GM03348 (cell line): ENCODE data around the gene CLEC7A.

Experiments
- DNase-seq: peaks from one replicate; pipeline ENCODE4 v3.0.0; 2012; ENCODE audit warnings: low spot score

CLEC7A gene

DNA sequence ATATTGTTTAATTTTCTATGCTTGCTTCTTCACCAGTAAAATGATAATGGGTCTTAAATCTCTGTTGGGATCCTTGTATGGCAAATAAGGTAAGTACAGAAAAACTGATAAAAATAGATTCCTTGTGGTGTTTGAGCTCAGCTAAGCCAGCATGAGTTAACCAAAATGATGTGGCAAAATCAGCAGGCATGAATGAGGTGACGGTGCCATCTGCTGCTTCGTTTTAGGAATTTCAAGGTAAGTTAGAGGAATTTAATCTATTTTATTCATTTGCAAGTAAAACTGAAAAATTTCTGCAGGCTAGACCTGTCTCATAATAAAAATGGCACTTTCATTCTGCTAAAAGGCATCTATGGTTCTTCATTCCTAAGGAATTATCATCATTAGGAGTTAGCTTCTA is 10.0 kb upstream of the CLEC7A start:
- peak; percentile 49 for DNase-seq

DNA sequence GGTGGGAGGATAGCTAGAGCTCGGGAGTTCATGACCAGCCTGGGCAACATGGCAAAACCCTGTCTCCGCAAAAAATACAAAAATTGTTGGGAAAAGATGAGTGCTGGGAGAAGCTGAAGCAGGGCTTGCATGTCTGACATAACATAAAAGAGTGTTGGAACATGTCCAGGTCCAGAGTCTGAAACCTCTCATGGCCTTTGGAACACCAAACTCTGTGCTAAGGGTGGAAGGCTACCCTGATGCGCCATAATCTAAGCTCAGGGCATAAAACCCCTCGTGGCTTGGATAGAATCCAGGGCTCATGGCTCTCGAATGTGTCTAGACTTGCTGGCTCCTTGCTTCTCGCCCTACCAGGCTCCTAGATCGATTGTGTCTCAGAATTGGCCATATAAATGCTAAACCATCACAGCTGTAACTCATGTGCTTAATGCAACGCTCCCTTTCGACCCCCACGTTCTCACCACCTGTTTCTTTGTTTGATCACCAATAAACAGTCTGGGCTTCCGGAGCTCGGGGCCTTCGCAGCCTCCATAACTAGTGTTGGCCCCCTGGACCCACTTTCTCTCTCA is 6.7 kb upstream of the CLEC7A start:
- DNase-seq, result no peak

DNA sequence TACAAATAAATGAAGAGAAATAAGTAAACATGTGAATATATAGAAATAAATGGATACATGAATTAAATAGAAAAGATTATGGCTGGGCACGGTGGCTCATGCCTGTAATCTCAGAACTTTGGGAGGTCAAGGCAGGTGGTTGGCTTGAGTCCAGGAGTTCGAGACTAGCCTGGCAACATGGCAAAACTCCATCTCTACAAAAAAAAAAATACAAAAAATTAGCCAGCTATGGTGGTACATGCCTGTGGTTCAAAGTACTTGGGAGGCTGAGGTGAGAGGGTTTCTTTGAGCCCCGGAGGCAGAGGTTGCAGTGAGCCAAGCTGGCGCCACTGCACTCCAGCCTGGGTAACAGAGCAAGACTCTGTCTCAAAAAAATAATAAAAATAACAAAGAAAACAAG is 5.1 kb upstream of the CLEC7A start:
- DNase-seq, result no peak

DNA sequence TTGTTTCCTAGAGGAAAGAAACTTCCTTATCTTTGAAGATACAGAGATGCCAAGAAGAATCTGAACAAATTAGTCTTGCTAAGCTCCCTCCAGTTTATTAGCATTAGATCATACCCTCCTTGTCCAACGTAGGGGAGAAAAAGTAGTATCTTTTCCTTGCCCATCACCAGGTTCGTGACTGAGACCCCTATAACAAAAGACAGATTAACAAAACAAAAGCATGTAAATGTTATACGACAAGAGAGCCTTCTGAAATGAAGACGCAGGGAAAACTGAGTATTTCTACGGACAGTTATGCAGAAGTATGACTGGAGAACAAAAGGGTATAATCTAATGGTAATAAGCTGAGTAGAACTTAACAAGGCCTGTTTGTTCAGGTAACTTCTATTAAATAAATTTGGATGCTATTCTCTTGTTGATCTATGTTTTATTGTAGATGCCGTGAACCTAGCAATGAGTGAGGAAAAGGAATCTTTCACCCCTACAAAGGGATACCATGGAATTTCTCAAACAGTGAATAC is 2.9 kb upstream of the CLEC7A start:
- no peak for DNase-seq

DNA sequence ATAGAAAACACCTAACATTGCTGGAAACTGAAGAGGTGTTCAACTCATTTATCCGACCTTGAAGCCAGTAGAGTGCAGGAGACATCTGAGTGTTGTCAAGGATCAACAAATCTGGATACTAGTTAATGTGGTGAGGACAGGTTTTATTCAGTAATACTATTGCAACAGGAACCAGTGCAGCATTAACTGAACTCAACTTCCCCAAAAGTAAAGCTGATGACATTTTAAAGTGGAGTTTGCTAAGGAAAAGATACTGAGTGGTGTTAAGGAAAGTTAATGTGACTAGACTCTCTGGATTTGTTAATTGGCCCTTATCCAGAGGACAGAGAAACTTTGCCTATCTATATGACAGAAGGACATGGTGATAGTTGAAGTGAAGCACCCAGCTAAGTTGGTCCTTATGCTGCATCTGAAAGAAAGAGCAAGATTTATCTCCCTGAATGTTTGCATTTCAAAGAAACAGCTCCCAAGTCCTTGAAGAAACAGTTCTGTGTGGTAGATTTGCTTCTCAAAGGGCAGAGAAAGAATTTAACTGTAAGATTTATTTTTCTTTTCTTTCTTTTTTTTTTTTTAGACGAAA is 1.2 kb upstream of the CLEC7A start:
- DNase-seq, result no peak

DNA sequence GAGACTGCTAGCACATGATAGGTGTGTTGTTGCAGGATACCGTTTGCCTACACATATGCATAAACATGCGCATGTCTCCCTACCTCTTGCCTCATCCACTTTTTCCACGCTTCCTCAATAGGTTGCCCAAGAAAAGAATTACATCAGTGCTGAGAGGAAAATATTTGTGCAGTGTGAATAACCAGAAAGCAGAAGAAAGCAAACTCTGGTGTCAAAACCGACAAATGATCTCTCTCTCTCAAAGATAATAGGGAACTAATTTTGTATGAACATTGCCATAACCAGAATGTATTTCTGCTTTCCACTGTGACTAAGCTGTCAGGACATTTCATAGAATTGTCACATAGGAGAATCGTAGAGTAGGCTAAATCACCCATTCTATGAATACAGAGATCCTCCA is 1.3 kb downstream of the CLEC7A start:
- DNase-seq, result no peak

DNA sequence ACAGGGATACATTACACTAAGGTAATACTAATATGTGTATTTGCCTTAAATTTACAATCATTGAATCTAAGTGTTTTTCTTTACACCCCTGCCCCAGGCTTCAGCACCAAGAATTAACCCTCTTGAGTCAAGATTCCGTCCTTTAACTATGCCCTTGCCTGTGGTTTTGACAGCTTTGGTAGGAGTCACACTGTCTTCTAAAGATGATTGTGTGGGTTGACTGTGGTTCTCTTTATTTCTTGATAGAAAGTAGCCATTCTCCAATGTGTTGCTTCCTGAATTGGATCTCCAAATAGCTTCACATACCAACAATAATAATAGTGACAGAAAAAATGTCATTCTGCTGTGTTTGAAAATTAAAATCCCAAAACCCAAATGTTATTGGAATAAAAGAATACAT is 3.6 kb downstream of the CLEC7A start:
- DNase-seq, result no peak

DNA sequence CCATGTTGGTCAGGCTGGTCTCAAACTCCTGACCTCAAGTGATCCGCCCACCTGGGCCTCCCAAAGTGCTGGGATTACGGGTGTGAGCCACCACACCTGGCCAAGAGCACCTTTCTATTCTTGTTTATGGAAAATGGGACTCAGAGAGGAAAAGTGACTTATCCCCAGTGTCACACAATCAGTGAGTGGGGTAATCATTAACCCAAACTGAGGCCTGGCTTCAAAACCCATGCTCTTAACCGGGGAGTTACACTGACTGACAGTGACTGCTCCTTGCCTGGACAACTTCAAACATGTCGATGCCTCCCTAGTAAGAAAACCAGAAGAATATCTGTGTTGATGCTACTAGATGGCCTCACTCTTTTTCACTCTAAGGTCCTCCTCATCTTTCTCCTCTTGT is 7.3 kb downstream of the CLEC7A start:
- DNase-seq, result no peak

DNA sequence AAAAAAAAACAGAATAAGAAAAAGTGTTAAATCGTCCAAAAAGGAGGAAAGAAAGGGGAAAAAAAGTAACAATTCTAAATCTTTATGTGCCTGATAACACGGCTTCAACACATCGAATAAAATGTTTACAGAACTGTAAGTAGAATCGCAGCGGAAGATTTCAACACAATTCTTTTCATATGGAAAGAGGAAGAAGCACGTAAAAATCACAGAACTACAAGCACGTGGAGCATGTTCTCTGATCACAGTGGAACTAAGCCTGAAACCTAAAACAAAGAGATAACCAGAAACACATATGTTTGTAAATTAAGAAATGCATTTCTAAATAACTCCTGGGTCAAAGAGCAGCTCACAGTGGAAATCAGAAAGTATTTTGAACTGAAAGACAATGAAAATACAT is 8.7 kb downstream of the CLEC7A start:
- DNase-seq, result no peak

DNA sequence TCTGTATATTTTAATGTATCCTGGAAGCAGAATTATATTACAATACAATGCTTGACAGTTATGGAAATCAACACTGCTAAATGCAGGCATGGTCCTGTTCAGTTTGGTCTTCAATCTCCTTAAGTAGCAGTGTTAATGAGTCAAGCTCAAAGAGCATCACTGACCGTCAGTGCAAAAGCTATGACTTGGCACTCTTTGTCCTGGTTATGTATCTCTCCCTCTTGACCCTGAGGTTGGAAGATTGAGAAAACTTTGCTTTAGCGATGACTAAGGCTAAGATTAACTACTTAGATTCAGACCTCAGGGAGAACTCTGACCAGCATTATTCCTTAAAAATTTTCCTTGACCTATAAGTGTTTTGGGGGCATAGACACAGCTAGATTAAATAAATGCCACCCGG is 10.9 kb downstream of the CLEC7A start:
- DNase-seq, result no peak

DNA sequence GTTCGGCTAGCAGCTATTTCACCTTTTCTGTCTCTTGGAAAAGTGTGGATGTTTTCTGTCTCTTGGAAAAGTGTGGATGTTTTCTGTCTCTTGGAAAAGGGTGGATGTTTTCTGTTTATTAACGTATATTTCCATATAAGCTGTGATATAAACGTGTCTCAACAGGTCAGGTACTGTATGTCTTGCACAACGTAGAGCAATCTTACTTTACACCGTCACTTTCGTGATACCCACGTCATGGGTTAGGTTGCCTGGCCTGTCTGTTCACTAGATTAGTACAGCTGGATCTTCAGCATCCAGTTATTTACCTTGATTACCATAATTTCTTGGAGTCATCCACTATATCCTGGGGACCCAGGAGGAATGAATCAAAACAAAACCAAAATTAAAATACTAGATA is 14.1 kb downstream of the CLEC7A start:
- DNase-seq, result no peak

DNA sequence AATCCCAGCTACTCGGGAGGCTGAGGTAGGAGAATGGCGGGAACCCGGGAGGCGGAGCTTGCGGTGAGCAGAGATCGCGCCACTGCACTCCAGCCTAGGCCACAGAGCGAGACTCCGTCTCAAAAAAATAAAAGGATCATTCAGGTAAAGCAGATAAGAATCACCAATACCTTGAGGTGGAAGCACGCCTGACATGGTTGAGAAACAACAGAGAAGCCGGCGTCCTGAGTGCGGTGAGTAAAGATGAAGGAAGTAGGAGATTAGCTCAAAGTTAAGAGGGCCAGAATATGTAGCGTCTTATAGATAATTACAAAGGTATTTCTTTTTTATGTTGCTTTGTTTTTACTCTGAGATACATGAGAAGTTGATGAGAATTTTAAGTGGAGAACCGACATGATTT is 14.7 kb downstream of the CLEC7A start:
- DNase-seq, result no peak

DNA sequence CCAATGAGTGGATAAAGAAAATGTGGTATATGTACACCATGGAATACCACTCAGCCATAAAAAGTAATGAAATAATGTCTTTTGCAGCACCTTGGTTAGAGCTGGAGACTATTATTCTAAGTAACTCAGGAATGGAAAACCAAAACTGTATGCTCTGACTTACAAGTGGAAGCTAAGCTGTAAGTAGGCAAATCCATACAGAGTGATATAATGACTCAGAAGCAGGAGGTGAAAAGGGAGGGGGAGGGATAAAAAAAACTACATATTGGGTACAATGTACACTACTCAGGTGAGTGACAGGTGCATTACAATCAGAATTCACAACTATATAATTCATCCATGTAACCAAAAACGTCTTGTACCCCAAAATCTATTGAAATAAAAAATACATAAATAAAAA is 16.1 kb downstream of the CLEC7A start:
- no peak for DNase-seq

DNA sequence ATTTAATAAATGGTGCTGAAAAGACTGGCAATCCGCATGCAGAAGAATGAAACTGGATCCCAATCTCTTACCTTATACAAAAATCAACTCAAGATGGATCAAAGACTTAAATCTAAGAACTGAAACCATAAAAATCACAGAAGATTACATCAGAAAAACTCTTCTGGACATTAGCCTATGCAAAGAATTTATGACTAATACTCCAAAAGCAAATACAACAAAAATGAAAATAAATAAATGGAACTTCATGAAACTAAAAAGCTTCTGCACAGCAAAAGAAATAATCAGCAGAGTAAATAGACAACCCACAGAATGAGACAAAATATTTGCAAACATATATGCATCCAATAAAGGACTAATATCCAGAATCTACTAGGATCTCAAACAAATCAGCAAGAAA is 16.9 kb downstream of the CLEC7A start:
- no peak for DNase-seq

DNA sequence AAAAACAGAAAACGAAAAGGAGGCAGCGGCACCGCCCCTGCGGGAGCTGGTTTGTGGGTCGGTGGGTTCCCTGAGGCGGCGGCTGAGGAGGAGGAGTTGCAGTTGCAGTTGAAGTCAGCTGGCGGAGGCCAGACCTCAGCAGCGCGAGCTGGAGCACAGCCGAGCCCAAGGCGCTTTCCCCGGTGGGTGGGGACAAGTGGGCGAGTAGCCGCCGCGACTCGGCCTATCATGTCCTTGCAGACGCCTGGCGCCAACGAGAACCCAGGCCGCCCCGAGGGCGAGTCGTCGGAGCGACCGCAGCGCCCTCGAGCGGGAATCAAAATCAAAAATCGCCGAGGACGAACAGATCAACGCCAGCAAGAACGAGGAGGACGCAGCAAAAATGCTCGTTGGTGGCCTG is 18.5 kb downstream of the CLEC7A start:
- DNase-seq, result no peak

DNA sequence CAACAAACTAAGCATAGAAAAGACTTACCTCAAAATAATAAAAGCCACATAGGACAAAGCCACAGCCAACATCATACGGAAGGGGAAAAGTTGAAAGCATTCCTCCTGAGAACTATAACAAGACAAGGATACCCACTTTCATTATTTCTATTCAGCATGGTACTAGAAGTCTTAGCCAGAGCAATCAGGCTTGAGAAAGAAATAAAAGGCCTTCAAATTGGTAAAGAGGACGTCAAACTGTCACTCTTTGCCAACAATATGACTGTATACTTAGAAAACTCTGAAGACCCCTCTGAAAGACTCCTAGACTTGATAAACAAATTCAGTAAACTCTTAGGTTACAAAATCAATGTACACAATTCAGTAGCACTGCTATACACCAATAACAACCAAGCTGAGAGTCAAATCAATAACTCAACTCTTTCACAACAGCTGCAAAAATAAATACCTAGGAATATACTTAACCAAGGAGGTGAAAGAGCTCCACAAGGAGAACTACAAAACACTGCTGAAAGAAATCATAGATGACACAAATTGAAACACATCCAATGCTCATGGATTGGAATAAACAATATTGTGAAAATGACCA is 19.6 kb downstream of the CLEC7A start:
- no peak for DNase-seq

DNA sequence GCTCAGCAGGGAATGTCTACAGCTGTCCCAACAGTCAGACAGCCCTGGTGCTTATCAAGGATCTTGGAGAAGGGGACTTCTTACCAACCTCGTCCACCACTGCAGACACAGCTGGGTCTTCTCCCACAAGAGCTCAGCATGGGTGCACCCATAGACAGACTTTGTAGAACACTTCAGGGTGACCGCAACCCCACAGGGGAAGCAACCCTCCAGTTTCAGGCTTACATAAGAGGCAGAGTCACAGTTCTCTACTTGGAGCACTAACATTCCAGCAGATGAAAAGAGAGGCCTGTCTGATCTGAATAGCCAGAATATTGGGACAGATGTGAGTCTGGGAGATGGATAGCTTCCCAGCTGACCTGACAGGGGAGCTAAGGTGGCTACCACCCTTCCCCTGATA is 27.7 kb downstream of the CLEC7A start:
- no peak for DNase-seq

DNA sequence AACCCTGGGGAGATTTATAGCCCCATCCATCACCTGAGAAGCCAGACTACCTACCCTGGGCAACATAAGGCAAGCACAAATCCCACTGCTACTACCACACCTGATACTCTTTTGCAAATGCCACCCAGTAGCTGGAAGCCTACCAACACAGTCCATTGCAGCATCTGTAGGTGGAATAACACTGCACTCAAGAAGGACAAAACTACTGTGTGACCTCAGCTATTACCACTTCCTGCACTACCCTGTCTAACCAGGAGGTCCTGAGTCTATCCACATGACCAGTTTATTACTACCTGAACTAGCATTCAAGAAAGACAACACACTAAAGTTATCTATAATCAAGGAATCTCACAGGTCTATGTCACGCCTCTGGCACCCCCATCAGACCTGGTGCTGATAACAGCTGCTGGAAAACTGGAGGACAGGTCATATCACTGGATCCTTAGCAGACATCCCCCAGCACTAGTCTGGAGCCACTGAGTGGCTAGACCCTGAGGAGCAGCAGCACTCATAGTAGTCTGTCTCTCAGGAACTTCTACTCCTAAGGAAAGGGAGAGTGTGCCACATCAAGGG is 28.3 kb downstream of the CLEC7A start:
- DNase-seq, result no peak

DNA sequence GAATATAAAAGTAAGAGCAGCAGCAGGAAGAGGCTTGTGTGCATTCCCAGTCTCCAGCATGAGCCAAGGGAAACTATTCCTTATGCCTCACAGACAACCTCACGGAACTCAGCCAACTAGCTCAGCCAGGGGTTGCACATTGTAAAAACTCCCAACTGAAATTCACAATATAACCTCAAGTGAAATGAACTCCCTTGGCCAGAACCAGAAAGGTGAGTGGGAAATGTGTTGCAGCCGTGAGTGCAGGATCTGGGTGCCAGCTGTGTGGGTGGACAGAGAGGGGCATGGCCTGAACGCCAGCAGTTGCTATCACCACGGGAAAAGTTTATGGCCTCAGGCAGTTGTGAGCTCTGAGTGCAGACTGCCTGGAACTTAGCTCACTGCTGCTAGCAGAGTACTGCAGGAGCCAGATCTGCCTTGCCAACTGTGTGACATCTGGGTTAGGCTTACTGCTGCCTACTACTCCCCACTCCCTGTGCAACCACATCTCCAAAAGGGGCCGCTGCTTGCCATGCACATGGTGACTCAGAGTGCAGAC is 28.9 kb downstream of the CLEC7A start:
- peak; percentile 44 for DNase-seq

DNA sequence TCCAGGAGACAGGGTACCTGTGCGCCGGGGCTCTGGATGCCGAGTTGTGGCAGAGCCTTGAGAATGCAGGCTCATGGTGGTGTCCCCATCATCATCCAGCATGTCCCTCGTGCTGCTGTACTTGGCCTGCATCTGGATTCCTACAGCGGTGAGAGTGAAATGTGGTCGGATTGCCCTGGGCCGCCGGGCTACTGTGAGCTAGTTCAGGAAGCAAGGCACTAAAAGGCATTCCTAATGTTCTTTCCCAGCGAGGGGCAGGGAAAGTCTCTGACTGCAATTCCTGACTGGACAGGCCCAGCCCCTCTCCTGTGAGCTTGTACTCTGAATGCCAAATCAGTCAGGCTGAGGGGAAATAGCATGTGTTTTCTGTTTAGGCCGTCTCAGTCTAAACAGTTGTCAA is 31.2 kb downstream of the CLEC7A start, which contains the start of gene CLEC1A:
TSS of gene CLEC1A (minus strand) at position 195 of the 400 bp plus-strand sequence. CDS start at position 132, 63 bp downstream.
- DNase-seq, result no peak

DNA sequence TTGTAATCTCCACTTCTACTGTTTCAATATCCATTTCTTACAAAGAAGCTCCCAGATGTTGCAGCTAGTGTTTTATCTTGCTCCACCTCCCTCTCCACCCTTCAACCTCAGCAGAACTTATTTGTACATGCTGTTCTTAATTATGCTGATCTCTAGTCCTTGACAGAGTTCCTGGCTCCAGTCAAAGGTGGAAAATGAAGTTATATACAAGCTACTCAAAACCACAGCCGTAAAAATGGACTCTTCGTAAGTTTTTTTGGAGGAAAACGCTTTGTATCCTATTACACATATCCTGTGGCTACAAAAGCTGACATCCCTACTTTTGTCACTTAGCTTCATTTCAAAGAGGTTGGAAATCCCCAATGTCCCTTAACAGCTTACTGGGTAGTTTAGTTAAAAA is 32.5 kb downstream of the CLEC7A start:
- no peak for DNase-seq

DNA sequence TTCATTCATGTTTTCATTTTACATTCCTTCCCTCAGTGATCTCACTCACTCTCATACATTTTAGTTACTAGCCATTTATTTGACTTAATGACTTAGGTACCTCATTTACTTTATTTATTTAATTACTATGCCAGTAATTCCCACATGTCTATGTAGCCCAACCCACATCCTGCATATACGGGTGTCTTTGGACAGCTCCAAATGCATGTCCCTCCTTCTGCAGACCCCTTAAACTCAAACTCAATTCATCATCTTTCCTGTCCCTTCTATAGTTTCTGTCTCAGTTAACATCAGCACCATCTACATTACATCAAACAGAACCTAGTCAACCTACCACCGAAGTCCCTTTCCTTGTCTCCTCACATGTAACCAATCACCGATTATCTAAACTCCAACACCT is 34.0 kb downstream of the CLEC7A start:
- DNase-seq, result no peak
